H9 (cell line): ENCODE results near the gene UBA1. TPM values are rescaled to one million over a fixed set of nuclear protein-coding genes. Genes with fewer than 3 reads are reported as not detected.

Source experiments
- DNase-seq: peaks from one replicate; pipeline ENCODE4 v3.0.0-alpha.2; 2017
- H2AFZ ChIP-seq: one replicate; pipeline ENCODE4 v1.6.1; 2013; ENCODE audit warnings: mild to moderate bottlenecking, low read length, control low read depth, moderate library complexity
- H2AK5ac ChIP-seq: 2 replicates; pipeline ENCODE4 v1.6.1; 2013; ENCODE audit warnings: low read length, control low read depth, mixed read lengths; ENCODE audit not compliant: insufficient read length
- H2BK120ac ChIP-seq: one replicate; pipeline ENCODE4 v1.6.1; 2013; ENCODE audit warnings: low read depth, mild to moderate bottlenecking, low read length, control low read depth, inconsistent platforms; ENCODE audit not compliant: poor library complexity, severe bottlenecking
- H2BK12ac ChIP-seq: 2 replicates; pipeline ENCODE4 v1.6.1; 2013; ENCODE audit warnings: low read length, control low read depth, mixed read lengths, low read depth; ENCODE audit not compliant: insufficient read length
- H2BK15ac ChIP-seq: 2 replicates; pipeline ENCODE4 v1.6.1; 2013; ENCODE audit warnings: low read depth, low read length, control low read depth
- H2BK20ac ChIP-seq: one replicate; pipeline ENCODE4 v1.6.1; 2013; ENCODE audit warnings: low read depth, mild to moderate bottlenecking, low read length, control low read depth, inconsistent platforms; ENCODE audit not compliant: poor library complexity, severe bottlenecking
- H2BK5ac ChIP-seq: 2 replicates; pipeline ENCODE4 v1.6.1; 2013; ENCODE audit warnings: low read length, control low read depth, mixed read lengths; ENCODE audit not compliant: insufficient read length
- H3K14ac ChIP-seq: 2 replicates; pipeline ENCODE4 v1.6.1; 2013; ENCODE audit warnings: low read length, control low read depth; ENCODE audit not compliant: insufficient read depth
- H3K18ac ChIP-seq: 2 replicates; pipeline ENCODE4 v1.6.1; 2013; ENCODE audit warnings: low read depth, mild to moderate bottlenecking, mixed read lengths, low read length, control low read depth; ENCODE audit not compliant: insufficient read length
- H3K23ac ChIP-seq: 2 replicates; pipeline ENCODE4 v1.6.1; 2013; ENCODE audit warnings: low read length, control low read depth, mixed read lengths, low read depth; ENCODE audit not compliant: insufficient read length
- H3K23me2 ChIP-seq: 2 replicates; pipeline ENCODE4 v1.6.1; 2013; ENCODE audit warnings: low read depth, mild to moderate bottlenecking, mixed read lengths, low read length, control low read depth; ENCODE audit not compliant: insufficient read length, poor library complexity, severe bottlenecking
- H3K27ac ChIP-seq: 2 replicates; pipeline ENCODE4 v1.5.1; 2013; ENCODE audit warnings: low read length, control low read depth, mixed read lengths, low read depth; ENCODE audit not compliant: insufficient read length
- H3K27me3 ChIP-seq: 2 replicates; pipeline ENCODE4 v1.6.1; 2013; ENCODE audit warnings: low read length, control low read depth, inconsistent platforms; ENCODE audit not compliant: insufficient read depth
- H3K4ac ChIP-seq: 2 replicates; pipeline ENCODE4 v1.6.1; 2013; ENCODE audit warnings: low read depth, mild to moderate bottlenecking, control low read depth, inconsistent platforms, low read length, moderate library complexity
- H3K4me1 ChIP-seq: 2 replicates; pipeline ENCODE4 v1.6.1; 2013; ENCODE audit warnings: low read length, control low read depth, inconsistent platforms; ENCODE audit not compliant: insufficient read depth
- H3K4me2 ChIP-seq: 2 replicates; pipeline ENCODE4 v1.6.1; 2013; ENCODE audit warnings: low read length, control low read depth, mixed read lengths; ENCODE audit not compliant: insufficient read length, insufficient read depth
- H3K56ac ChIP-seq: 2 replicates; pipeline ENCODE4 v1.6.1; 2013; ENCODE audit warnings: low read depth, mild to moderate bottlenecking, mixed read lengths, low read length, control low read depth; ENCODE audit not compliant: insufficient read length
- H3K79me1 ChIP-seq: 2 replicates; pipeline ENCODE4 v1.6.1; 2013; ENCODE audit warnings: low read depth, mild to moderate bottlenecking, moderate library complexity, low read length, control low read depth, inconsistent platforms; ENCODE audit not compliant: insufficient read depth, poor library complexity, severe bottlenecking
- H3K79me2 ChIP-seq: 2 replicates; pipeline ENCODE4 v1.6.1; 2013; ENCODE audit warnings: low read length, control low read depth, inconsistent platforms; ENCODE audit not compliant: insufficient read depth
- H3K9ac ChIP-seq: 2 replicates; pipeline ENCODE4 v1.6.1; 2013; ENCODE audit warnings: low read length, control low read depth, mixed read lengths; ENCODE audit not compliant: insufficient read length; ENCODE audit errors: extremely low read depth
- H3K9me3 ChIP-seq: one replicate; pipeline ENCODE4 v1.6.1; 2013; ENCODE audit warnings: low read depth, low read length, inconsistent platforms; ENCODE audit not compliant: control insufficient read depth
- H3T11ph ChIP-seq: one replicate; pipeline ENCODE4 v1.6.1; 2013; ENCODE audit warnings: mild to moderate bottlenecking, low read length, control low read depth, inconsistent platforms
- H4K20me1 ChIP-seq: one replicate; pipeline ENCODE4 v1.6.1; 2013; ENCODE audit not compliant: control insufficient read depth, insufficient read length, insufficient read depth
- H4K5ac ChIP-seq: 2 replicates; pipeline ENCODE4 v1.6.1; 2013; ENCODE audit warnings: low read depth, mild to moderate bottlenecking, mixed read lengths, low read length, control low read depth; ENCODE audit not compliant: insufficient read length
- H4K8ac ChIP-seq: replicated peaks from 2 replicates; pipeline ENCODE4 v1.6.1; 2013; ENCODE audit warnings: low read length, control low read depth, mixed read lengths, low read depth; ENCODE audit not compliant: insufficient read length
- H4K91ac ChIP-seq: 2 replicates; pipeline ENCODE4 v1.6.1; 2013; ENCODE audit warnings: low read depth, mild to moderate bottlenecking, moderate library complexity, mixed read lengths, low read length, control low read depth; ENCODE audit not compliant: insufficient read length
- H3K27ac Mint-ChIP-seq, 3 experiments: 2 replicates in 2 of 3; 3 replicates in 1 of 3; pipeline ENCODE4 v1.8.0; 2020 to 2021; ENCODE audit warnings: mixed read lengths in 3 of 3, mild to moderate bottlenecking in 1 of 3, moderate library complexity in 1 of 3
- H3K27me3 Mint-ChIP-seq: 2 replicates; pipeline ENCODE4 v1.8.0; 2021; ENCODE audit warnings: low read depth, mild to moderate bottlenecking, moderate library complexity, mixed read lengths
- H3K36me3 Mint-ChIP-seq, 3 experiments: 2 replicates in 2 of 3; 3 replicates in 1 of 3; pipeline ENCODE4 v1.8.0; 2020 to 2021; ENCODE audit warnings: low read depth in 3 of 3, mixed read lengths in 3 of 3; ENCODE audit not compliant: insufficient read depth in 1 of 3
- H3K4me1 Mint-ChIP-seq, 2 experiments: 2 replicates each; pipeline ENCODE4 v1.8.0; 2020; ENCODE audit warnings: mixed read lengths in 2 of 2
- H3K4me3 Mint-ChIP-seq, 2 experiments: 2 replicates in 1 of 2; 3 replicates in 1 of 2; pipeline ENCODE4 v1.8.0; 2020 to 2021; ENCODE audit warnings: mild to moderate bottlenecking in 2 of 2, mixed read lengths in 2 of 2, moderate library complexity in 1 of 2
- H3K9me3 Mint-ChIP-seq, 2 experiments: 2 replicates in 1 of 2; 3 replicates in 1 of 2; pipeline ENCODE4 v1.8.0; 2020; ENCODE audit warnings: mild to moderate bottlenecking in 2 of 2, mixed read lengths in 2 of 2, moderate library complexity in 1 of 2
- CTCF ChIP-seq: fragments of 200-600 bp; sonication (generic); conservative IDR thresholded peaks from 3 replicates; pipeline ENCODE4 v1.8.0; 2021; ENCODE audit warnings: antibody characterized with exemption, mild to moderate bottlenecking
- WGBS: extraction: QIAGEN DNeasy Blood & Tissue Kit; methylation state at CpG from one replicate; pipeline ENCODE4 v1.1.7; 2013; ENCODE audit warnings: missing lambda C conversion rate, low lambda C conversion rate, mixed read lengths; ENCODE audit not compliant: insufficient read length; ENCODE audit errors: extremely low coverage; 5-methylcytosine and 5-hydroxymethylcytosine counted together
- total RNA-seq: library from RNA; stranded (reverse); gene quantifications from 2 replicates; pipeline ENCODE4 v1.2.1, GENCODE V29; 2021

UBA1 gene
- total RNA-seq, 1 experiment from 2014 or later: 427 TPM

DNA sequence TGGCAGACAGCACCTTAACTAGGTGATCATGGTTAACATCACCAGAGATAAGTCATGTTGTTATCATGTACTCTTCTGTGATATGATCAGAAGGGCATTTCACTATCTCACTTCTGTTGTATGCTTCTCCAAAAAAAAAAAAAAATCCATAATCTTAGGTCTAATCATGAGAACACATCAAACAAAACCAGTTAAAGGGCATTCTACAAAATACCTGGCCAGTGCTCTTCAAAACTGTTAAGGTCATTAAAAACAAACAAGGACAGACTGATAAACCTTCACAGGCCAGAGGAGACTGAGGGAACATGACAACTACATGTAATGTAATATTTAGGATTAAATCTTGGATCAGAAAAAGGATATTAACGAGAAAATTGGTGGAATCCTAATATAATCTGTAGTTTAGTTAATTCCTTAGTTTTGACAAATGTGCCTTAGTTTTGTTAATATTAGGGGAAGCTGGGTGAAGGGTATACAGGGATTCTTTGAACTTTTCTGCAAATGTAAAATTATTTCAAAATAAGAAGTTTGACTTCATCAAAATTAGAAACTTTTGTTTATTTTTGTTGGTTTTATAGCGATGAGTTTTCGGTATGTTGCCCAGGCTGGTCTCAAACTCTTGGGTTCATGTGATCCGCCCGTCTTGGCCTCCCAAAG, 30.6 kb upstream of the UBA1 start:
- peaks cover 24 to 47% (median 30%) of the 10 kb centered on the region in 3 experiments for H3K36me3 Mint-ChIP-seq
- Histone ChIP-seq H3K4me2 (no peak overlapping the region), H4K8ac (no peak overlapping the region), H4K20me1 (no peaks in the 10 kb centered on the region), H3K56ac (no peak overlapping the region), H3K9ac (no peak overlapping the region), H3K9me3 (no peaks in the 10 kb centered on the region), H2BK5ac (no peak overlapping the region), H3K14ac (no peak overlapping the region), H4K5ac (no peak overlapping the region), H2BK20ac (no peak overlapping the region), H3K27ac (no peak overlapping the region), H3K4me1 (no peaks in the 10 kb centered on the region), H3K23me2 (no peaks in the 10 kb centered on the region), H3T11ph (no peak overlapping the region), H2AFZ (no peak overlapping the region), H3K18ac (no peak overlapping the region), H3K4ac (no peak overlapping the region), H2BK12ac (no peak overlapping the region), H4K91ac (no peak overlapping the region), H3K79me1 (no peaks in the 10 kb centered on the region), H2BK15ac (no peak overlapping the region), H2AK5ac (no peak overlapping the region), H3K23ac (no peak overlapping the region), H3K27me3 (no peaks in the 10 kb centered on the region), H3K79me2 (no peaks in the 10 kb centered on the region; the same call in 1 of the 2 replicates), H2BK120ac (no peak overlapping the region)
- no peak overlapping the region for H3K27ac Mint-ChIP-seq
- no peaks in the 10 kb centered on the region for H3K27me3 Mint-ChIP-seq
- DNase-seq: no peak
- no peaks in the 10 kb centered on the region for H3K4me1 Mint-ChIP-seq
- peaks cover 59 to 71% of the 10 kb centered on the region in 2 experiments for H3K9me3 Mint-ChIP-seq
- no peak for TF ChIP-seq CTCF
- H3K4me3 Mint-ChIP-seq: no peak overlapping the region
- WGBS: no CpG with 5 or more reads among the region's 5 CpGs
